Ammon's horn (tissue), 1 donor: Measurements from ENCODE around the gene PLP1.
"Not testable (repeated sequence)": the region's sequence is repeated elsewhere in the genome, so short reads cannot be mapped to it uniquely, and the experiment has no call there.

Source experiments
- DNase-seq: peaks from one replicate; pipeline ENCODE4 v3.0.0-alpha.2; 2016; ENCODE audit warnings: low spot score

PLP1 gene

GRCh38 chrX:103776546-103776945, at the start of gene PLP1:
Gene PLP1 (plus strand): TSS chrX:103776840. CDS start chrX:103776996, 156 bp downstream.
- DNase-seq, result peak; percentile 79

GRCh38 chrX:103727115-103727514, 49.5 kb upstream of the PLP1 start:
- no peak for DNase-seq

GRCh38 chrX:103729015-103729414, 47.6 kb upstream of the PLP1 start:
- no peak for DNase-seq

- no peak for DNase-seq
These were observed 46.4 kb upstream of the PLP1 start for GRCh38 chrX:103730147-103730795.

GRCh38 chrX:103730796-103731493, 45.7 kb upstream of the PLP1 start:
- DNase-seq, result no peak

GRCh38 chrX:103733017-103733416, 43.6 kb upstream of the PLP1 start:
- DNase-seq, result no peak

GRCh38 chrX:103734125-103734760, 42.4 kb upstream of the PLP1 start:
- DNase-seq, result no peak

- no peak for DNase-seq
These were observed 38.9 kb upstream of the PLP1 start for GRCh38 chrX:103737696-103738095.

GRCh38 chrX:103739421-103739820, 37.2 kb upstream of the PLP1 start:
- no peak for DNase-seq

- DNase-seq, result no peak
These were observed 34.8 kb upstream of the PLP1 start for GRCh38 chrX:103741879-103742278.

- DNase-seq, result no peak
These were observed 34.3 kb upstream of the PLP1 start for GRCh38 chrX:103742339-103742738.

GRCh38 chrX:103747163-103747562, 29.5 kb upstream of the PLP1 start:
- no peak for DNase-seq

GRCh38 chrX:103754401-103754800, 22.2 kb upstream of the PLP1 start:
- no peak for DNase-seq

GRCh38 chrX:103756736-103757135, 19.9 kb upstream of the PLP1 start:
- DNase-seq, result no peak

- no peak for DNase-seq
These were observed 18.1 kb upstream of the PLP1 start for GRCh38 chrX:103758555-103758954.

- DNase-seq, result not testable (repeated sequence)
These were observed 13.1 kb upstream of the PLP1 start for GRCh38 chrX:103763541-103763940.

GRCh38 chrX:103766813-103767555, 9.7 kb upstream of the PLP1 start:
- not testable (repeated sequence) for DNase-seq

- DNase-seq, result peak; percentile 62
These were observed 3.2 kb upstream of the PLP1 start for GRCh38 chrX:103773445-103773844.

- peak; percentile 81 for DNase-seq
These were observed 2.5 kb upstream of the PLP1 start for GRCh38 chrX:103774070-103774642.

GRCh38 chrX:103779141-103779789, 2.6 kb downstream of the PLP1 start:
- peak; percentile 75 for DNase-seq

- DNase-seq, result peak; percentile 90
These were observed 3.9 kb downstream of the PLP1 start for GRCh38 chrX:103780336-103781061.
